ENCODE data around the gene DEGS2.
A peak's percentile ranks its signal among the peaks of the same experiment; 100 is the strongest.
"Not testable (repeated sequence)": the region's sequence is repeated elsewhere in the genome, so short reads cannot be mapped to it uniquely, and the experiment has no call there.

DEGS2 gene

GRCh38 chr14:100159094-100159864 is at the start of gene DEGS2:
Gene DEGS2 (minus strand): TSS chr14:100159645. CDS start chr14:100159587, 58 bp downstream.
- DNase-seq (ENCODE audit: low read depth) = no peak

GRCh38 chr14:100208136-100208535 is 48.7 kb upstream of the DEGS2 start:
- DNase-seq (ENCODE audit: low read depth) = not testable (repeated sequence)

DNA sequence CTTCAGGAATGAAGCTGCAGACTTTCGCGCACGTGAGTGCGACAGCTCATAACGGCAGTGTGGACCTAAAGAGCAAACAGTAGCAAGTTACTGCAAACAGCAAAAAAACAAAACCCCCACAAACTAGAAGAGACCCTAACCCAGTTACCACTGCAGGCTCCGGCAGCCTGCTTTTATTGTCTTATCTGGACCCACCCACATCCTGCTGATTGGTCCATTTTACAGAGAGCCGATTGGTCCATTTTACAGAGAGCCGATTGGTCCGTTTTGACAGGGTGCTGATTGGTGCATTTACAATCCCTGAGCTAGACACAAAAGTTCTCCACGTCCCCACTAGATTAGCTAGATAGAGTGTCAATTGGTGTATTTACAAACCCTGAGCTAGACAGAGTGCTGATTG is 48.1 kb upstream of the DEGS2 start:
- DNase-seq (ENCODE audit: low read depth) = not testable (repeated sequence)

DNA sequence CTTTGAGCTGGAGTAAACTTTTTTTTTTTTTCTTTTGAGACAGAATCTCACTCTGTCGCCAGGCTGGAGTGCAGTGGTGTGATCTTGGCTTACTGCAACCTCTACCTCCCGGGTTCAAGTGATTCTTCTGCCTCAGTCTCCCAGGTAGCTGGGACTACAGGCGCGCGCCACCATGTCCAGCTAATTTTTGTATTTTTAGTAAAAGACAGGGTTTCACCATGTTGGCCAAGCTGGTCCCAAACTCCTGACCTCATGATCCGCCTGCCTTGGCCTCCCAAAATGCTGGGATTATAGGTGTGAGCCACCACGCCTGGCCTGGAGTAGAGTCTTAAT is 45.4 kb upstream of the DEGS2 start:
- not testable (repeated sequence) for DNase-seq (ENCODE audit: low read depth)

GRCh38 chr14:100203962-100204834 is 44.8 kb upstream of the DEGS2 start:
- no peak for DNase-seq (ENCODE audit: low read depth)

- DNase-seq (ENCODE audit: low read depth) = no peak
These were observed 43.7 kb upstream of the DEGS2 start for GRCh38 chr14:100203146-100203545.

GRCh38 chr14:100202712-100203111 is 43.3 kb upstream of the DEGS2 start:
- DNase-seq (ENCODE audit: low read depth) = no peak

GRCh38 chr14:100201701-100202100 is 42.3 kb upstream of the DEGS2 start:
- no peak for DNase-seq (ENCODE audit: low read depth)

DNA sequence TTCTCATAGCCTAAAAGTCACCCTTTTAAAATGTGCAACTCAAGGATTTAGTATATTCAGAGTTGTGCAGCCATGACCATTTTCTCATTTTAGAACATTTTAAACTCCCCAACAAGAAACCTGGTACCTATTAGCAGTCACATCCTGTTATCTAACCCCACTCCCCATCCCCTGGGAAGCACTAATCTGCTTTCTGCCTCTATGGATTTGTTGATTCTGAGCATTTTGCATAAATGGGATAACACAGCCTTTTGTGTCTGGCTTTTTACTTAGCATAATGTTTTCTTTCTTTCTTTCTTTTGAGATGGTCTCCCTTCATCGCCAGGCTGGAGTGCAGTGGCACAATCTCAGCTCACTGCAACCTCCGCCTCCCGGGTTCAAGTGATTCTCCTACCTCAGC is 40.9 kb upstream of the DEGS2 start:
- no peak for DNase-seq (ENCODE audit: low read depth)

- DNase-seq (ENCODE audit: low read depth) = no peak
These were observed 39.9 kb upstream of the DEGS2 start for GRCh38 chr14:100199240-100199860.

GRCh38 chr14:100193417-100194357 is 34.2 kb upstream of the DEGS2 start:
- DNase-seq (ENCODE audit: low read depth) = no peak

DNA sequence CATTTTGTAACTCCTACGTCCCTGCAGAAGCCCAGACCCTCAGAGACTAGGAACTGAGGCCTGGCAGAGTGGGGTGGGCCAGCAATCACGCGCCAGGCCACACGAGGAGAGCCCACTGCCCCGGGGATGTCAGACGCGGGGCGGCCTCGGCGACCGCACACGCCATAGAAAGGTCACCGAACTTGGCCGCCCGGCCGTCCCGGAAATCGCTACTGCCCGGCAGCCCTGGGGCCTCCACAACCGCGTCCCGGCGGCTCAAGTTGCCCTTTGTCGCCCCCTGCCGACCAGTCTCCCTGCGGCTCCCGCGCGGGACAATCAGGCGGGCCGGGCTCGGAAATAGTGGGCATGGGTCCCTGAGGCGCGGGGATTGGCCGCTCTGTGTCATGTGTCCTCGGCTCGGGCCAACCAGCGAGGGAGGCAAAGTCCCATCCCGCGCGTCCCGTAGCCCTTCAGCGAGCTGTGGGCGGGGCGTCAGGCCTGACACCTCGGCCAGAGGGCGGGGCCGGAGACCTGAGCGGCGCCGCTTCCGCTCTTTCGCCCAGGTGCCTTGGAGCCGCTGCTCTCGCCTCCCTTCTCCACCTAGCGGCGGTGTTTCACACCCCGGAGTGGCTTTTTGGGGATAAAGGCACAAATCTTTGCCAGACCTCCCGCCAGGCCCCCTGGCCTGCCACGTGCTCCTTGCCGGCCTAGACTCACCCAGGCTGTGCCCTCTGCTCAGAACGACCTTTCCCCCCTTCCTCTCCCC is 33.4 kb upstream of the DEGS2 start:
- peak; percentile 91 for DNase-seq (ENCODE audit: low read depth)

DNA sequence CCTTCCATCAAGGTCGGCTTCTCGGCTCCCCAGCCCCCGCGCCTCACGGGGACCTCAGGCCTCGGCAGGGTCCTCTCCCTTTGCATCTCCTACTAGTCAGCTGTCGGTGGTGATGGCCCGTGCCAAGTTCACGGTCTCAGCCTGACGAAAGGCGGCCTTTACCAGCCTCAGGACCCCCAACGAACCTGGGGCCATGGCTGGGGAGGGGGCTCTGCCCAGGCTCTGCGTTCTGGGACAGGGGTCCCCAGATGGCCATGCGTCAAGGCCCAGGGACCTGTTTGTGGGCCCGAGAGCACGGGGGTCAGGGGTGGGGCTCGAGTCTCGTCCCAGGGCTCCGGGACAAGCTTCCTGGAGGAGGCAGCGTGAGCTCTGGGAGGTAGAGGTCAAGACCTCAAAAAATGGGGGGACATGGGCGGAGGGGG is 32.8 kb upstream of the DEGS2 start:
- no peak for DNase-seq (ENCODE audit: low read depth)

- no peak for DNase-seq (ENCODE audit: low read depth)
These were observed 32.3 kb upstream of the DEGS2 start for GRCh38 chr14:100191584-100192249.

DNA sequence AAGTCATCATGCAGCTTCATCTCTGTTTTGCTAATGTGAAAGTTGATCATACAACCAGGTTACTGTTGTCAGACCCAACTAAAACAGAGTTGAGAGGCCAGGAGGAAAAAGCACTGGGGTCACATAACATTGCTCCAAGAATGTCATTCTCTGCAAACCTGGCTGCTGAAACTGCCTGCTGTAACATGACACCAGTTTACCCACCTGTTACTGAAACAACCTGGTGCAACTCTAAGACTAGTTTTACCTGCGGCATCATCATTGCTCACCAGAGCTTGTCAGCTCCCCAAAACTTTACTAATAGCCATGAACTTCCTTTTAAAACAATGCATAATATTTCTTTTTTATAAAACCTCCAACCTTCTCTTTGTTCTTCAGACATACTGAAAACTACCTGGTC is 30.7 kb upstream of the DEGS2 start:
- DNase-seq (ENCODE audit: low read depth) = no peak

- no peak for DNase-seq (ENCODE audit: low read depth)
These were observed 29.1 kb upstream of the DEGS2 start for GRCh38 chr14:100188392-100189030.

GRCh38 chr14:100187247-100187833 is 27.9 kb upstream of the DEGS2 start:
- no peak for DNase-seq (ENCODE audit: low read depth)

DNA sequence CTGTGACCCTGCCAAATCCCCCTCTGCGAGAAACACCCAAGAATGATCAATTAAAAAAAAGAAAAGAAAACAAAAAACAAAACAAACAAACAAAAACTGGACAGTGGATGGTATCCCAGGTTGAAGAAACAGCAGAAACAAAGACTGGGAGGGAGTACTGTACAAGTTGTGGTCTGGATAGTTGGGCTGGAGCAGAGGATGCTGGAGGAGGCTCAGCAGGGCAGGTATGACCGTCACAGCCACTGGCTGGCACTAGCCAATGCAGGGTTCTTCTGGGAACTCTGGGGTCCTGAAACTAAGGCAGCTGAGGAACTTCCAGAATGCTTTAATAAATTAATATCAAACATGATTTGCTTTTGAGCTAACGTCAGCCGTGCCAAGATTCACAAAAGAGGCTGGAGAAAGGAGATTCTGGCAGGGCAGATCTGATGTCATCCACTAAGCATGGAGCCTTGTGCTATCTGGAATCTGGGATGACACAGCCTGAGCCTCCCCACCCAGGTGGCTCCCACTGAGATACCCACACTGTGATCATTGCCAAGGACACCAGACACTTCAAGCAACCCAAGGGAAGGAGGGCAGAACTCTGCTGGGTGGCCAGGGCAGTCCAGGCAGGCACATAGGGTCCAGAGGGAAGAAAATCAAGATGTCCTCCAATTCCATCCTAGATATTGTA is 22.6 kb upstream of the DEGS2 start:
- DNase-seq (ENCODE audit: low read depth) = not testable (repeated sequence)

DNA sequence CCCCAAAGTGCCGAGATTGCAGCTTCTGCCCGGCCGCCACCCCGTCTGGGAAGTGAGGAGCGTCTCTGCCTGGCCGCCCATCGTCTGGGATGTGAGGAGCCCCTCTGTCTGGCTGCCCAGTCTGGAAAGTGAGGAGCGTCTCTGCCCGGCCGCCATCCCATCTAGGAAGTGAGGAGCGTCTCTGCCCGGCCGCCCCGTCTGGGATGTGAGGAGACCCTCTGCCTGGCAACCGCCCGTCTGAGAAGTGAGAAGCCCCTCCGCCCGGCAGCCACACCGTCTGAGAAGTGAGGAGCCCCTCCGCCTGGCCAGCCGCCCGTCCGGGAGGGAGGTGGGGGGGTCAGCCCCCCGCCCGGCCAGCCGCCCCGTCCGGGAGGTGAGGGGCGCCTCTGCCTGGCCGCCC is 21.2 kb upstream of the DEGS2 start:
- DNase-seq (ENCODE audit: low read depth) = not testable (repeated sequence)

Measured in stromal cell of bone marrow (primary cell).